HepG2 (cell line): Measurements from ENCODE around the gene FBXO24. TPM values are rescaled to one million over a fixed set of nuclear protein-coding genes. Genes with fewer than 3 reads are reported as not detected.

Experiments
- ATAC-seq: fragments of 200-7000 bp; cut with Tn5 transposase; 3 replicates; pipeline ENCODE4 v1.9.1; 2020; ENCODE audit warnings: mild to moderate bottlenecking, moderate library complexity
- BruUV-seq: library from RNA; stranded (reverse); fragments of 400-500 nt; replicated peaks from 2 replicates; lab custom pipeline; 2021; lab: Mats Ljungman, UMichigan
- CTCF ChIA-PET: fragments of 300-600 bp; formaldehyde crosslinking; extraction: SDS; loops from one replicate; lab custom pipeline; 2021; ENCODE audit warnings: low total read pairs, inconsistent platforms, low intra/inter-chr PET ratio; lab: Yijun Ruan, JAX
- POLR2A ChIA-PET: fragments of 350-600 bp; sonication (Branson Sonifier 250); formaldehyde crosslinking; loops from one replicate; lab custom pipeline; 2020; ENCODE audit warnings: antibody characterized with exemption, inconsistent platforms; lab: Yijun Ruan, JAX
- DNase-seq: peaks from one replicate; pipeline ENCODE4 v3.0.0-alpha.2; 2015; ENCODE audit warnings: low spot score
- FAIRE-seq: peaks from 3 replicates; lab custom pipeline; 2011; peaks lifted over from hg19 to GRCh38; lab: Jason Lieb, UNC
- H2AFZ ChIP-seq: one replicate; pipeline ENCODE4 v1.6.1; 2011; ENCODE audit warnings: low read length, inconsistent platforms
- H3K27ac ChIP-seq: fragments of 300-600 bp; 3 replicates; pipeline ENCODE4 v1.8.0; 2011; ENCODE audit warnings: mixed run types, mild to moderate bottlenecking, mixed read lengths, low read length, inconsistent platforms; ENCODE audit not compliant: insufficient read depth; ENCODE audit errors: extremely low read length
- H3K27me3 ChIP-seq, 2 experiments: fragments of 200-600 bp in 1 of 2; 2 replicates in 1 of 2; 3 replicates in 1 of 2; pipeline versions ENCODE4 v1.6.0 to v1.8.0; 2011; ENCODE audit warnings: low read length in 2 of 2, mild to moderate bottlenecking in 2 of 2, moderate library complexity in 2 of 2, inconsistent platforms in 1 of 2; ENCODE audit not compliant: insufficient read depth in 2 of 2, control insufficient read depth in 1 of 2
- H3K36me3 ChIP-seq, 2 experiments: fragments of 200-600 bp in 1 of 2; replicated peaks in 1 of 2; 2 replicates in 1 of 2; 3 replicates in 1 of 2; pipeline versions ENCODE4 v1.5.1 to v1.8.0; 2011; ENCODE audit warnings: low read length in 2 of 2, inconsistent platforms in 1 of 2; ENCODE audit not compliant: insufficient read depth in 2 of 2, control insufficient read depth in 1 of 2
- H3K4me1 ChIP-seq: 2 replicates; pipeline ENCODE4 v1.5.1; 2012; ENCODE audit warnings: low read length, inconsistent platforms; ENCODE audit not compliant: insufficient read depth
- H3K4me2 ChIP-seq: 2 replicates; pipeline ENCODE4 v1.6.0; 2011; ENCODE audit warnings: low read depth, low read length, inconsistent platforms
- H3K4me3 ChIP-seq, 3 experiments: fragments of 200-600 bp in 1 of 3; sonication (generic), shearing (Covaris generic) in 1 of 3; replicated peaks in 1 of 3; 2 replicates each; pipeline ENCODE4 v1.5.1; 2011 to 2016; ENCODE audit warnings: low read length in 3 of 3, inconsistent platforms in 2 of 3, low read depth in 2 of 3, mild to moderate bottlenecking in 2 of 3, control low read depth in 1 of 3, mixed read lengths in 1 of 3; ENCODE audit not compliant: insufficient read depth in 1 of 3
- H3K79me2 ChIP-seq: one replicate; pipeline ENCODE4 v1.6.1; 2011; ENCODE audit warnings: low read length, inconsistent platforms; ENCODE audit not compliant: insufficient read depth
- H3K9ac ChIP-seq: 2 replicates; pipeline ENCODE4 v1.6.0; 2011; ENCODE audit warnings: mild to moderate bottlenecking, low read depth, low read length, inconsistent platforms; ENCODE audit not compliant: insufficient read depth
- H3K9me3 ChIP-seq: 2 replicates; pipeline ENCODE4 v1.5.1; 2012; ENCODE audit warnings: mild to moderate bottlenecking, low read length
- H4K20me1 ChIP-seq: 2 replicates; pipeline ENCODE4 v1.6.0; 2011; ENCODE audit warnings: inconsistent platforms, mild to moderate bottlenecking, low read length, moderate library complexity; ENCODE audit not compliant: insufficient read depth
- BCLAF1 ChIP-seq: fragments of 450-650 bp; IDR thresholded peaks from 2 replicates; pipeline ENCODE4 v1.6.1; 2017; ENCODE audit warnings: mild to moderate bottlenecking
- E2F1 ChIP-seq: sonication (generic); formaldehyde crosslinking; IDR thresholded peaks from 2 replicates; pipeline ENCODE4 v1.5.0; 2020; ENCODE audit warnings: missing genetic modification reagents
- MXD1 ChIP-seq: sonication (generic); formaldehyde crosslinking; IDR thresholded peaks from 2 replicates; pipeline ENCODE4 v1.4.0; 2020; ENCODE audit warnings: mild to moderate bottlenecking, missing genetic modification reagents
- POGK ChIP-seq: sonication (generic); formaldehyde crosslinking; conservative IDR thresholded peaks from 2 replicates; pipeline ENCODE4 v1.8.0; 2022; ENCODE audit warnings: mild to moderate bottlenecking, moderate library complexity, missing genetic modification reagents
- SALL2 ChIP-seq: sonication (generic); formaldehyde crosslinking; IDR thresholded peaks from 2 replicates; pipeline ENCODE4 v1.8.1; 2023; ENCODE audit warnings: mild to moderate bottlenecking, missing genetic modification reagents, inconsistent platforms
- ZBTB33 ChIP-seq: sonication (generic); formaldehyde crosslinking; IDR thresholded peaks from 2 replicates; pipeline ENCODE4 v1.4.0; 2020; ENCODE audit warnings: missing genetic modification reagents
- ZNF20 ChIP-seq: sonication (generic); formaldehyde crosslinking; IDR thresholded peaks from 2 replicates; pipeline ENCODE4 v1.4.0; 2020; ENCODE audit warnings: mild to moderate bottlenecking, moderate library complexity, missing genetic modification reagents
- ZNF44 ChIP-seq: sonication (generic); formaldehyde crosslinking; IDR thresholded peaks from 2 replicates; pipeline ENCODE4 v1.5.1; 2020; ENCODE audit warnings: mild to moderate bottlenecking, missing genetic modification reagents
- WGBS: methylation state at CpG from one replicate; pipeline ENCODE4 v1.1.6; 2017; ENCODE audit warnings: low lambda C conversion rate; 5-methylcytosine and 5-hydroxymethylcytosine counted together
- in situ Hi-C: cut with HindIII; loops from 2 replicates; pipeline ENCODE4 v1.10.0; 2017; ENCODE audit warnings: low pct_unique_long_range_greater_than_20kb; ENCODE audit not compliant: extremely low pct_ligation_motif_present
- intact Hi-C: fragments of 100-400 bp; cut with micrococcal nuclease; formaldehyde crosslinking; loops from one replicate; pipeline ENCODE4 v1.10.0; 2022; ENCODE audit not compliant: unreplicated experiment
- polyA plus RNA-seq, 8 experiments: library from polyadenylated mRNA; depleted of rRNA in 3 of 8; stranded (reverse) in 7 of 8; unstranded in 1 of 8; fragments of >200 nt; fragmentation: Illumina TruSeq in 4 of 8; extraction: Trizol in 4 of 8; gene quantifications; 2 replicates each; pipeline versions ENCODE4 v1.2.1 to v1.2.3, GENCODE V29; 2011 to 2016; ENCODE audit warnings: low read depth in 4 of 8, missing spikeins in 1 of 8, mixed read lengths in 1 of 8; ENCODE audit not compliant: insufficient read depth in 1 of 8
- total RNA-seq, 5 experiments: library from RNA; depleted of rRNA; stranded (reverse); fragments of >200 nt; fragmentation: Illumina TruSeq; extraction: Trizol; gene quantifications; 2 replicates each; pipeline ENCODE4 v1.2.3, GENCODE V29; 2016; ENCODE audit warnings: low read depth in 1 of 5

FBXO24 gene
- total and polyA plus RNA-seq, 2 of the 13 experiments (the other 11 are each of a cell fraction or from before 2014, with no cell fraction given) = 0.20 to 0.55 TPM

- H3K4me3 ChIP-seq = no peak overlapping the region
- no peaks in the 10 kb centered on the region for H3K79me2 ChIP-seq
- H3K9ac ChIP-seq = no peak overlapping the region
- no TSS peak for BruUV-seq
- no peak for FAIRE-seq
- peaks cover 37% of the 10 kb centered on the region for H3K4me1 ChIP-seq
- no peak for DNase-seq
- H4K20me1 ChIP-seq = no peaks in the 10 kb centered on the region
- H3K4me2 ChIP-seq = no peak overlapping the region
- H2AFZ ChIP-seq = no peak overlapping the region
- WGBS = 72% methylated on average over 17 of the region's 17 CpGs
- ChIA-PET POLR2A (no interaction called here), CTCF (no interaction called here)
- ATAC-seq = no peak
- H3K27me3 ChIP-seq = peaks cover 0 to 18% of the 10 kb centered on the region in 2 experiments; a peak in 3 of 5 replicates
- TF ChIP-seq ZNF44 (no peak), SALL2 (CRISPR knock-in tag) (no peak), BCLAF1 (no peak), POGK (CRISPR knock-in tag) (no peak), MXD1 (CRISPR knock-in tag) (no peak), ZBTB33 (CRISPR knock-in tag) (no peak), ZNF20 (CRISPR knock-in tag) (no peak), E2F1 (CRISPR knock-in tag) (no peak)
- H3K27ac ChIP-seq = no peak overlapping the region
- no peaks in the 10 kb centered on the region for H3K9me3 ChIP-seq
- intact Hi-C loops (no loop called here), in situ Hi-C loops (no loop called here)
- H3K36me3 ChIP-seq = no peaks in the 10 kb centered on the region
Observed at GRCh38 chr7:100591596-100591995, 5.5 kb downstream of the FBXO24 start.
